ENCODE measurements around the gene DAGLA.
"Not testable (repeated sequence)": the region's sequence is repeated elsewhere in the genome, so short reads cannot be mapped to it uniquely, and the experiment has no call there.

Gene DAGLA

GRCh38 chr11:61667684-61668305 is 12.4 kb upstream of the DAGLA start:
- no peak for DNase-seq

DNA sequence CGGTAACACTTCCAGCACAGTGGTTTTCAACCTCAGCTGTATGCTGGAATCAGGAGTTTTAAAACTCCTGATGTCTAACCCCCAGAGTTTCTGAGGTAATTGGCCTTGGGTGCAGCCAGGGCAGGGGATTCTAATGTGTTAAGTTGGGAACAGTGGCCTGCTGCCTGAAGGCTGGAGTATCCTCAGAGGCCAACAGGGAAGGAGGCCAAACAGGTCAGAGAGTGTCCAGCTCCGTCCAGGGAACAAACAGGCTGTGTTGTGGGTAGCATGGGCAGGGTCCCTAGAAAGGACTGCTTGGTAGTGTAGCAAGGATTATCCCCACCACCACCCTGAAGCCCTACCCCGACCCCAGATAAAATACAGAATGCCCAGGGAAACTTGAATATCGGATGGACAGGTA is 10.8 kb upstream of the DAGLA start:
- no peak for DNase-seq

- DNase-seq: no peak
Observed at GRCh38 chr11:61670626-61671025, 9.6 kb upstream of the DAGLA start.

GRCh38 chr11:61671527-61671926 is 8.7 kb upstream of the DAGLA start:
- peak in 1 of 2 experiments; percentile 40 for DNase-seq

DNA sequence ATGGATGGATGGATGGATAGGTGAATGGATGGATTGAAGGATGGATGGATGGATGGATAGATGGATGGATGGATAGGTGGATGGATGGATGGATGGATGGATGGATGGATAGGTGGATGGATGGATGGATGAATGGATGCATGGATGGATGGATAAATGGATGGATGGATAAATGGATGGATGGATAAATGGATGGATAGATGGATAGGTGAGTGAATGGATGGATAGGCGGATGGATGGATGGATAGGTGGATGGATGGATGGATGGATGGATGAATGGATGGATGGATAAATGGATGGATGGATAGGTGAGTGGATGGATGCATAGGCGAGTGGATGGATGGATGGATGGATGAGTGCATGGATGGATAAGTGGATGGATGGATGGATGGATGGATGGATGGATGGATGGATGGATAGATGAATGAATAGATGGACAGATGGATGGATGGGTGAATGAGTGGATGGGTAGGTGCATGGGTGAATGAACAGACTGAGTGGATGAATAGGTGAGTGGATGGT is 6.2 kb upstream of the DAGLA start:
- DNase-seq: not testable (repeated sequence)

GRCh38 chr11:61675826-61676225 is 4.4 kb upstream of the DAGLA start:
- no peak for DNase-seq

GRCh38 chr11:61679296-61679695 is 895 bp upstream of the DAGLA start:
- no peak for DNase-seq

- no peak for DNase-seq
Observed at GRCh38 chr11:61680622-61681221, 531 bp downstream of the DAGLA start.

DNA sequence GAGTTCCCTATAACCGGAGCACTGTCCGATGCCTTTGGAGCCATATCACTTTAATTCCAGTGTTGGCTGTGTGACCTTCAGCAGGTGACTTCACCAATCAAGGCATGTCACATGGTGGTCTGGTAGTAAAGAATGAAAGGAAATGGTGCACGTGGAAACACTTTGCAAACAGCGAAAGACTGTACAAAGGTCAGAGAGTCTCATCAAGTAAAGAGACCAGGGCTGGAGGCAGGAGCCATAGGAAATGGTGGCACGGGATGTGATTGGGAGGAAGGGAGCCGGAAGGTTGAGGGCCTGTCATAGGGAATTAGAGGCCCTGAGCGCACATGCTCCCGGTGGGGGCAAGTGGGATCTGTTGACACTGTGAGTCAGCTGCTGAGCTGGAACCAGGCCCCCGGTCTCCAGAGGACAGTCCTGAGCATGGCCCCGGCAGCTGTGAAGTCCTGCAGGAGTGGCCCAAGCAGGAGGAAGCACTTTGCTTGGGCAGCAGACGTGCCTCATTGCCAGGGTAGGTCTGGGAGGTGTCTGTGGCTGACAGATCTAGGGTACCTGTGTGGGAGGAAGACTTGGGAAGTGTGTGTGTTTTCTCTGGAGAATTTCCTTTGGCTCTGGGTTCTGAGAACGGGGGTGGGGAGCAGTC is 2.0 kb downstream of the DAGLA start:
- peak; percentile 67 to 86 for DNase-seq

- DNase-seq: no peak
Observed at GRCh38 chr11:61682906-61683675, 2.9 kb downstream of the DAGLA start.

DNA sequence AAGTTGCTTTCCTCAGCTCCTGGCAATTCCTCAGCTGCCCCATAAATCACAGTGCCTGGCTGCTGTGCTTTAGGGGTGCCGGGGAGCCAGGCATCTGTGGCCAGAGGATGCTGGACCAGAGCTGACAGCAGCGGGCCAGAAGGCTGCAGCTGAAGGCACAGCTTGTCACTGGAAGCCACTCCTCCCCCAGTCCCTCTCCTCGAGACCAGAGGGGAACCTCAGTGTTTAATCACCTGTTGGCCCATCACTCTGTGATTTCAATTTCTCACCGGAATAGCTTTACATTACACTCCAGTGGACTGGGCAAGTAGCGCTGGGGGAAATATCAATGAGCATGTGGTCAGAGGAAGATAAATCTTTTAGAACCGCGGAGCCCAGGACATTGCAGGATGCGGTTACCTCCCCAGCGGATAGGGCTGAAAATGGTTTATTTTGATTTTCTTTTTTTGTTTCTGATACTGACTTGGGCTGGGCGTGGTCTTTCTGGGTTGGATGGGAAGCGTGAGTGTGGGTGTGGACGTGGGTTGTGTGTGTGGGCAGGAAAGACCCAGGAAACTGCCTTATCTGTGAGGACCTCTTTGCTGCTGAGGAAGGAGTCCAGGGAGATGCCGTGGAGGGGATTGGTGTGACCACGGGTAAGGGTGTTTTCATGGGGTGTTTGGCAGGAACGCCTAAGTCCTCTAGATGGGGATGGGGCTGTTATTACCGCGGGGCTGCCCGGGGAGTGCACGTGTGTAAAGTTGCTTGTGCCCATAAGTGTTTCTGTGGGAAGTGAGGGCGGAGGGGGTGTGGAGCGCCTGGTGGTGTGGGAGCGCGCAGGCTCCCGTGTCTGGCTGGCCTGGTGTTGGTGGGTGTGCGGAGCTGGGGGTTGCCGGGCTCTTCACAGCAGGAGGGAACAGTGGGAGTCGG is 4.0 kb downstream of the DAGLA start:
- peak; percentile 50 to 64 for DNase-seq

DNA sequence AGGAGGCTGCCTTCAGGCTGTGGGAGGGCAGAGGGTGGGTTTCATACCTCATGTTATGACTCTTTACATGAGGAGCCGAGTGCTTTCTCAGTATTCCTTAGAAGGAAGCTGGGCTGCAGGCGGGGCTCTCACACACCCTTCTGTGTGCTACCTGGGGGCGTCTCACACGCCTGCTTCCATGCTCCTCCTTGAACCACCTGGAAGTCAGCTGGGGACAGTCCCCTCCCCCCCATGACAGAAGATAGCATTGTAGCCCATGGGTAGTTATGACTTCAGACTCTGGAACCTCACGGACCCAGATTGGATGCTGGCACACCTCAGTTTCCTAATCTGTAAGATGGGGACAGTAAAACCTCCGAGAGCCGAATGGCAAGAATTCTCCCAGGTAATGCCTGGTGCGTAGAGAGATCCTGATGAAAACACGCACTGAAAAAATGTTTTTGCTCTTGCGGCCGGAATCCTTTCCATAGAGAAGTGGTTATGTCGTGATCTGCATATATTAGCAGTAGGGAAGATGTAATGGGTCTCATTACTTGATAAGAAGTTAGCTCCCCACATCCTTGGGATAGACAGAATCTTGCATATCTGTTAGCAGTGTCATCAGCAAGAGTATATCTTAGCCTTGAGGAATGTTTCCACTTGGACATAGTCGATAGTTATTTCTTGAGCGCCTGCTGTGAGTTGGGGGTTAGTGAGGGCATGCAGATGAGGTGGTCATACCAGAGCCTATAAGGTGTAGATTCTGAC is 4.9 kb downstream of the DAGLA start:
- DNase-seq: no peak

DNA sequence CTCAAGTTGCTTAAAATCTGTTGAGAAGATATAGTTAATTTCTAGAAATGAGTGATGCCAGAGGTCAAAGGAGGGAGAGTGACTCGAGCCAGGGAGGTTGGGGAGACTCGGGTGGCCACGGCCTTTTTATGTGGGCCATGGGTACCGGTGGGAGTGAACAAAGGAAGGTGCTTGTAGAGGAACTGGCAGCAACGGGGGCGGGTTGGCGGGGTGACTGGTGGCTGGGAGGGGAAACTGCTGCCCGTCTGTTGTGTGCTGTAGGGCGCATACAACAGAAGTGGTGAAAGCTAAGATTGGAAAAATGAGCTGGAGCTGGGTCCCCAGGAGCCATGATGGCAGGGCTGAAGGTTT is 5.4 kb downstream of the DAGLA start:
- DNase-seq: no peak

- no peak for DNase-seq
Observed at GRCh38 chr11:61686066-61686465, 5.9 kb downstream of the DAGLA start.

GRCh38 chr11:61686469-61686868 is 6.3 kb downstream of the DAGLA start:
- no peak for DNase-seq

DNA sequence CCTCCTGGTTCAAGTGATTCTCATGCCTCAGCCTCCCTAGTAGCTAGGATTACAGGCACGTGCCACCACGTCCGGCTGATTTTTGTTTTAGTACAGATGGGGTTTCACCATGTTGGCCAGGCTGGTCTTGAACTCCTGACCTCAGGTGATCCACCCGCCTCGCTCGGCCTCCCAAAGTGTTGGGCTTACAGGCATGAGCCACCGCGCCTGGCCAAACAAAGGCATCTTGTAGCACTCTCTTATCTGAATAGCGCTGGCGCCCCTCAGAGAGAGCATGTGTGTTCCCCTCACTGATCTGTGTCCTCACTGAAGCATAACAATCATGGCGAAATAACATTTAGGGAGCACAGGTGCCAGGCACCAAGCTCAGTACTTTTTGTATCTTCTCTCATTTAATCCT is 7.2 kb downstream of the DAGLA start:
- DNase-seq: no peak

- DNase-seq: no peak
Observed at GRCh38 chr11:61688365-61689163, 8.4 kb downstream of the DAGLA start.

GRCh38 chr11:61689164-61689496 is 8.9 kb downstream of the DAGLA start:
- no peak for DNase-seq

DNA sequence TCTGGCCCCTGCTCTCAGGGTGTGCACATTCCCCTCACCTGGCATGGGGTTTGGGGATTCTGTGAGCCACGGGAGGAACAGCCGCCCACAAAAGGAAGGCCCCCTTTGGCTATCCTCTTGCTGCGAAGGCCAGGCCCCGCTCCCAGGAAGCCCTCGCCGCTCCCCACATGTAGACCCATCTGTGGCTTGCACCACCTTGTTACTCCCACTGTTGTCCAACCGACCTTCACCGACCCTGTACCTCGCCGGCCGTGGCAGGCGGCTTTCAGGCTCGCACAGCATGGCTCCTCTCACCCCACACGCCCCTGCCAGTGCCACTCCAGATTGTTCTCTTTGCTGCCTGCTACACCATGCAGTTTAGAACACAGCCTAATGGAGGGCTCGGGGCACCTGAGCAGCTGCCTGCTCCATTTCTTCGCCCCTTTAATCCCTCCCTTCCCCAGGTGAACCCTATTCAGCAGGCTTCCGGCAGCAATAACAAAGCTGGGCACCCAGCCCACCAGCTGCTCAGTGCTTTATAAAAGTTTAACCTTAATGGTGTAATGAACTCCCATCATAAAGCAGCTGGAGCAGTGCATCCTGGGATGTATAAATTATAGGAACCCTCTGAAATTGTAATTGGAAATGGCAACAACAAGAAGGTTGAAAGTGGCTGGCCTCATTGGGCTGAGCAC is 10.7 kb downstream of the DAGLA start:
- DNase-seq: no peak

DNA sequence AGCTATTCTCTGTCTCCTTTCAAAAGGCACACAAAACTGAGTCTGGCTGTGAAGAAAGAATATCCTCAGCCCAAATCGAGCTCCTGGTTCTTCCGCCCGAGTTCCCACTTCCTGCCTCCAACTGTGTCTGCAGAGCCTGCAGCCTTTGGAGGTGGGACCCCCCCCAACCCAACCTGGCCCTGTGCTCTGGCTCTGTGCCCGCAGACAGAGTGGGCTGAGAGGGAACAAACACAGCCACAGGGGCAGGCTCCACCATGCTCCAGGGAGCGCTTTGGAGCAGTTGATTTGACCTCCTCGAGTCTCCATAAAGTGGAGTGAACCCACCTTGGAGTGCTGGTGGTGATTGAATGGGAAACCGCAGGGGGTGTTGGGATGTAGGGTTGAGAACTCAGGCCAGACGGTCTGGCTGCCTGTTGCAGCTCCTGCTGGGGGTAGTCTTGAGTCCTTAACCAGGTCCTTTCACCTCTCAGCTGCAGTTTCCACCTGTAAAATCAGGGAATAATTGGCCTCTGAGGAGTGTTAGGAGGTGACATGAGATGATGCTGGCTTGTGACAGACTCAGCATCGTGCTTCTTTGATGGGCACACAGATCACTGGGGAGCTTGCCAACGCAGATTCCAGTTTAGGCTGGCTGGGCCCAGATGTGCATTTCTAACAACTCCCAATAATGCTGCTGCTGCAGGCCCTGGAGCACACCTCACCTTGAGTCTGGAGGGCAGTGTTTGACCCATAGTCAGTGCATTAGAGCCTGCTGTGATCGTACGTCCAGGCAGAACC is 11.4 kb downstream of the DAGLA start:
- peak in 1 of 2 experiments; percentile 19 for DNase-seq

Data from SHP77 (cell line).